H1 (cell line): ENCODE data around the gene CHST13. TPM values are rescaled to one million over a fixed set of nuclear protein-coding genes. Genes with fewer than 3 reads are reported as not detected.

Source experiments
- CTCF ChIA-PET: fragments of 300-600 bp; sonication (Branson Sonifier 250); formaldehyde crosslinking; loops from one replicate; lab custom pipeline; 2021; ENCODE audit not compliant: partially characterized antibody; lab: Charles Lee
- POLR2A ChIA-PET: fragments of 300-600 bp; sonication (Branson Sonifier 250); formaldehyde crosslinking; loops from one replicate; lab custom pipeline; 2021; ENCODE audit warnings: inconsistent platforms; ENCODE audit not compliant: partially characterized antibody; lab: Charles Lee
- DNase-seq, 2 experiments: peaks; one replicate each; pipeline versions ENCODE4 v3.0.0 to v3.0.0-alpha.2; 2010 to 2022; ENCODE audit warnings: low spot score in 2 of 2, low read depth in 1 of 2, mixed read lengths in 1 of 2
- FAIRE-seq: peaks from 2 replicates; lab custom pipeline; 2011; peaks lifted over from hg19 to GRCh38; lab: Jason Lieb, UNC
- H2AFZ ChIP-seq: 2 replicates; pipeline ENCODE4 v1.8.1; 2012; ENCODE audit warnings: low read length, inconsistent platforms
- H2AK5ac ChIP-seq: 2 replicates; pipeline ENCODE4 v1.6.1; 2013; ENCODE audit warnings: low read depth, low read length
- H2BK120ac ChIP-seq: replicated peaks from 2 replicates; pipeline ENCODE3; 2013; ENCODE audit warnings: low read depth, low read length, inconsistent platforms
- H2BK12ac ChIP-seq: 2 replicates; pipeline ENCODE4 v1.6.1; 2013; ENCODE audit warnings: low read depth, low read length
- H2BK15ac ChIP-seq: 2 replicates; pipeline ENCODE4 v1.6.1; 2013; ENCODE audit warnings: low read length
- H2BK20ac ChIP-seq: 2 replicates; pipeline ENCODE4 v1.6.1; 2013; ENCODE audit warnings: low read length
- H2BK5ac ChIP-seq: 2 replicates; pipeline ENCODE4 v1.6.1; 2013; ENCODE audit warnings: low read depth, low read length
- H3K14ac ChIP-seq: 2 replicates; pipeline ENCODE4 v1.6.1; 2013; ENCODE audit warnings: inconsistent platforms; ENCODE audit not compliant: insufficient read length
- H3K18ac ChIP-seq: 2 replicates; pipeline ENCODE4 v1.6.1; 2013; ENCODE audit warnings: low read length; ENCODE audit errors: extremely low read depth
- H3K23ac ChIP-seq: 2 replicates; pipeline ENCODE4 v1.6.1; 2013; ENCODE audit warnings: inconsistent platforms; ENCODE audit not compliant: insufficient read length
- H3K23me2 ChIP-seq: 2 replicates; pipeline ENCODE4 v1.6.1; 2013; ENCODE audit warnings: low read depth, low read length
- H3K27ac ChIP-seq: 2 replicates; pipeline ENCODE4 v1.6.1; 2011; ENCODE audit warnings: low read depth, low read length, inconsistent platforms
- H3K27me3 ChIP-seq, 4 experiments: replicated peaks in 1 of 4; 1 replicate in 1 of 4; 2 replicates in 3 of 4; pipeline versions ENCODE4 v1.6.1 to v1.8.1; 2011 to 2013; ENCODE audit warnings: low read length in 3 of 4, mild to moderate bottlenecking in 3 of 4, inconsistent platforms in 2 of 4, mixed read lengths in 2 of 4, moderate library complexity in 1 of 4; ENCODE audit not compliant: control insufficient read depth in 3 of 4, insufficient read depth in 3 of 4; ENCODE audit errors: extremely low read depth in 1 of 4
- H3K36me3 ChIP-seq, 4 experiments: 2 replicates each; pipeline versions ENCODE4 v1.6.1 to v1.8.1; 2011 to 2013; ENCODE audit warnings: mild to moderate bottlenecking in 4 of 4, low read length in 3 of 4, moderate library complexity in 2 of 4, control low read depth in 1 of 4, inconsistent platforms in 1 of 4; ENCODE audit not compliant: insufficient read depth in 4 of 4, control insufficient read depth in 2 of 4
- H3K4ac ChIP-seq: replicated peaks from 2 replicates; pipeline ENCODE3; 2013; ENCODE audit warnings: low read length, low read depth, mixed read lengths, inconsistent platforms; ENCODE audit not compliant: insufficient read length
- H3K4me1 ChIP-seq, 4 experiments: replicated peaks in 1 of 4; 1 replicate in 1 of 4; 2 replicates in 3 of 4; pipeline versions ENCODE4 v1.6.1 to v1.8.1; 2011 to 2013; ENCODE audit warnings: low read length in 3 of 4, inconsistent platforms in 2 of 4, mixed read lengths in 1 of 4; ENCODE audit not compliant: insufficient read depth in 4 of 4, control insufficient read depth in 3 of 4
- H3K4me2 ChIP-seq, 2 experiments: 2 replicates each; pipeline versions ENCODE4 v1.6.1 to v1.8.1; 2011 to 2013; ENCODE audit warnings: low read depth in 2 of 2, low read length in 2 of 2, control low read depth in 1 of 2, inconsistent platforms in 1 of 2, mild to moderate bottlenecking in 1 of 2; ENCODE audit not compliant: insufficient read depth in 1 of 2
- H3K4me3 ChIP-seq, 4 experiments: fragments of 200-600, 300-600 bp in 1 of 4; sonication (generic), shearing (Covaris generic), sonication (Bioruptor Twin) in 1 of 4; 2 replicates each; pipeline versions ENCODE4 v1.5.1 to v1.8.1; 2011 to 2016; ENCODE audit warnings: low read length in 4 of 4, low read depth in 3 of 4, control low read depth in 2 of 4, inconsistent platforms in 2 of 4, mild to moderate bottlenecking in 2 of 4, mixed read lengths in 1 of 4, moderate library complexity in 1 of 4; ENCODE audit not compliant: insufficient read depth in 2 of 4; ENCODE audit errors: extremely low read depth in 1 of 4
- H3K56ac ChIP-seq: replicated peaks from 2 replicates; pipeline ENCODE3; 2013; ENCODE audit warnings: low read depth, mild to moderate bottlenecking, mixed read lengths, low read length, inconsistent platforms; ENCODE audit not compliant: insufficient read length
- H3K79me1 ChIP-seq: 2 replicates; pipeline ENCODE4 v1.6.1; 2013; ENCODE audit warnings: low read depth, low read length, control low read depth
- H3K79me2 ChIP-seq, 2 experiments: 2 replicates each; pipeline versions ENCODE4 v1.6.1 to v1.8.1; 2012 to 2013; ENCODE audit warnings: low read length in 2 of 2, mild to moderate bottlenecking in 2 of 2, inconsistent platforms in 1 of 2; ENCODE audit not compliant: insufficient read depth in 2 of 2, control insufficient read depth in 1 of 2
- H3K9ac ChIP-seq, 4 experiments: replicated peaks in 1 of 4; 1 replicate in 1 of 4; 2 replicates in 3 of 4; pipeline versions ENCODE4 v1.6.1 to v1.8.1; 2011 to 2013; ENCODE audit warnings: low read depth in 3 of 4, low read length in 3 of 4, control low read depth in 2 of 4, mild to moderate bottlenecking in 2 of 4, moderate library complexity in 2 of 4, inconsistent platforms in 1 of 4; ENCODE audit errors: extremely low read depth in 1 of 4
- H3K9me3 ChIP-seq, 2 experiments: 2 replicates each; pipeline versions ENCODE4 v1.6.1 to v1.8.1; 2012 to 2013; ENCODE audit warnings: mild to moderate bottlenecking in 2 of 2, moderate library complexity in 2 of 2, control low read depth in 1 of 2, inconsistent platforms in 1 of 2, low read depth in 1 of 2, low read length in 1 of 2, mixed read lengths in 1 of 2; ENCODE audit not compliant: insufficient read depth in 2 of 2
- H4K20me1 ChIP-seq, 2 experiments: replicated peaks in 1 of 2; 2 replicates each; pipeline versions ENCODE3 to v1.8.1; 2011 to 2013; ENCODE audit warnings: inconsistent platforms in 2 of 2, low read length in 2 of 2, mild to moderate bottlenecking in 1 of 2; ENCODE audit not compliant: insufficient read depth in 2 of 2, control insufficient read depth in 1 of 2
- H4K5ac ChIP-seq: 2 replicates; pipeline ENCODE4 v1.6.1; 2013; ENCODE audit warnings: low read length, low read depth, mixed read lengths, inconsistent platforms; ENCODE audit not compliant: insufficient read length
- H4K8ac ChIP-seq: 2 replicates; pipeline ENCODE4 v1.8.0; 2013; ENCODE audit warnings: mild to moderate bottlenecking, moderate library complexity, low read length, inconsistent platforms; ENCODE audit not compliant: insufficient read depth; ENCODE audit errors: extremely low read depth
- H4K91ac ChIP-seq: replicated peaks from 2 replicates; pipeline ENCODE3; 2013; ENCODE audit warnings: low read length, mixed read lengths, inconsistent platforms; ENCODE audit not compliant: insufficient read length
- CHD1 ChIP-seq: IDR thresholded peaks from 2 replicates; pipeline ENCODE4 v1.6.1; 2012; ENCODE audit warnings: low read depth, low read length, improper control_type of control experiment
- NRF1 ChIP-seq: IDR thresholded peaks from 2 replicates; pipeline ENCODE4 v1.6.1; 2011; ENCODE audit warnings: mild to moderate bottlenecking, low read depth, low read length, improper control_type of control experiment
- RFX5 ChIP-seq: IDR thresholded peaks from 2 replicates; pipeline ENCODE4 v1.6.1; 2011; ENCODE audit warnings: low read depth, low read length, improper control_type of control experiment, borderline replicate concordance
- TEAD4 ChIP-seq: IDR thresholded peaks from 2 replicates; pipeline ENCODE4 v1.6.1; 2012; ENCODE audit warnings: low read depth, low read length, inconsistent platforms, mixed read lengths
- WGBS, 2 experiments: shearing (Covaris generic) in 1 of 2; methylation state at CpG; one replicate each; pipeline versions ENCODE4 v1.1.6 to v1.1.7; 2013 to 2015; ENCODE audit warnings: low lambda C conversion rate in 2 of 2, mixed read lengths in 2 of 2, inconsistent platforms in 1 of 2, low coverage in 1 of 2, missing lambda C conversion rate in 1 of 2; ENCODE audit not compliant: insufficient replicate concordance in 2 of 2, insufficient coverage in 1 of 2, insufficient read length in 1 of 2; ENCODE audit errors: extremely low coverage in 1 of 2, missing lambda C conversion rate in 1 of 2; 5-methylcytosine and 5-hydroxymethylcytosine counted together
- polyA plus RNA-seq, 7 experiments: library from polyadenylated mRNA; depleted of rRNA in 3 of 7; stranded (reverse) in 5 of 7; unstranded in 2 of 7; fragments of >200 nt in 5 of 7; fragments of 200-250 nt in 2 of 7; gene quantifications; 1 replicate in 5 of 7; 2 replicates in 1 of 7; 4 replicates in 1 of 7; pipeline versions ENCODE4 v1.2.1 to v1.2.3, GENCODE V29; 2011 to 2013; ENCODE audit warnings: missing spikeins in 2 of 7, mixed read lengths in 2 of 7
- total RNA-seq: library from RNA; stranded (reverse); fragmentation: NEBNext Ultra II Directional; extraction: Animal tissue kit (Norgen Biotek cat#: 25700); gene quantifications from 2 replicates; pipeline ENCODE4 v1.2.1, GENCODE V29; 2021

The CHST13 gene
- total and polyA plus RNA-seq, 2 of the 8 experiments (the other 6 are each of a cell fraction or from before 2014, with no cell fraction given), result 5.4 to 11.7 TPM

GRCh38 chr3:126528800-126529541, 5.0 kb downstream of the CHST13 start:
- H3K14ac ChIP-seq, result no peak overlapping the region
- H2BK12ac ChIP-seq, result peak overlapping the region; percentile 75; the same call in 1 of the 2 replicates
- no peak overlapping the region for H4K8ac ChIP-seq
- H4K20me1 ChIP-seq, result peaks cover 0 to 4% of the 10 kb centered on the region in 2 experiments
- no peaks in the 10 kb centered on the region for H3K79me2 ChIP-seq
- no peak overlapping the region for H3K4me3 ChIP-seq
- H2AK5ac ChIP-seq, result no peak overlapping the region
- no peaks in the 10 kb centered on the region for H3K9me3 ChIP-seq
- POLR2A ChIA-PET, result no interaction called here
- DNase-seq, result no peak
- TF ChIP-seq RFX5 (no peak), NRF1 (no peak), CHD1 (no peak), TEAD4 (peak; percentile 53; the same call in 1 of the 2 replicates)
- H2BK20ac ChIP-seq, result no peak overlapping the region
- H2BK120ac ChIP-seq, result no peak overlapping the region
- no peak overlapping the region for H3K9ac ChIP-seq
- H3K4me2 ChIP-seq, result no peak overlapping the region
- no peak overlapping the region for H3K27ac ChIP-seq
- CTCF ChIA-PET, result interaction anchor here (0.5 to 0.6 kb wide), 2 partner anchors 634 to 835 kb away, joined by 3 read pairs; no protein-coding TSS in a partner anchor
- no peak overlapping the region for H3K56ac ChIP-seq
- H2BK5ac ChIP-seq, result no peak overlapping the region
- H3K4ac ChIP-seq, result no peak overlapping the region
- 82% methylated on average over 14 of the region's 14 CpGs; no CpG with 5 or more reads in 1 of the 2 experiments for WGBS, 2 experiments
- H4K91ac ChIP-seq, result peak overlapping the region; percentile 30
- H3K18ac ChIP-seq, result no peak overlapping the region
- H4K5ac ChIP-seq, result no peak overlapping the region
- no peak overlapping the region for H2AFZ ChIP-seq
- no peak for FAIRE-seq
- H3K27me3 ChIP-seq, result peaks cover 0 to 5% (median 2%) of the 10 kb centered on the region in 4 experiments; a peak in 3 of 7 replicates
- H2BK15ac ChIP-seq, result no peak overlapping the region
- no peak overlapping the region for H3K23ac ChIP-seq
- H3K36me3 ChIP-seq, result no peaks in the 10 kb centered on the region
- peaks cover 7% of the 10 kb centered on the region; the same call in 1 of the 2 replicates for H3K23me2 ChIP-seq
- H3K4me1 ChIP-seq, result peaks cover 0 to 11% (median 5%) of the 10 kb centered on the region in 4 experiments; a peak in 6 of 7 replicates
- no peaks in the 10 kb centered on the region for H3K79me1 ChIP-seq
